ENCODE measurements around the gene PPP5C.
"Not testable (repeated sequence)": the region's sequence is repeated elsewhere in the genome, so short reads cannot be mapped to it uniquely, and the experiment has no call there.

Gene PPP5C

GRCh38 chr19:46412650-46413261, 65.9 kb downstream of the PPP5C start:
- H3K27me3 ChIP-seq (replicated peaks; ENCODE audit: control insufficient read depth, insufficient read depth, low read length): no peaks in the 10 kb centered on the region; the same call in none of the 2 replicates
- no peak overlapping the region for H3K4me3 ChIP-seq (replicated peaks; ENCODE audit: low read depth, low read length)
- TF ChIP-seq CTCF (IDR thresholded peaks at IDR 0.05; ENCODE audit: insufficient read depth, low read length, poor library complexity, severe bottlenecking): no peak
- H3K36me3 ChIP-seq (ENCODE audit: control insufficient read depth, insufficient read depth, low read length): no peaks in the 10 kb centered on the region
- no peak for DNase-seq (ENCODE audit: extremely low read depth, insufficient read length)

GRCh38 chr19:46413262-46414031, 66.6 kb downstream of the PPP5C start, which contains the start of gene CCDC8:
TSS of gene CCDC8 (minus strand) at chr19:46413564. CDS start at chr19:46412810, 754 bp downstream.
- no peak within 1 kb of the TSS for H3K4me3 ChIP-seq (replicated peaks; ENCODE audit: low read depth, low read length)

DNA sequence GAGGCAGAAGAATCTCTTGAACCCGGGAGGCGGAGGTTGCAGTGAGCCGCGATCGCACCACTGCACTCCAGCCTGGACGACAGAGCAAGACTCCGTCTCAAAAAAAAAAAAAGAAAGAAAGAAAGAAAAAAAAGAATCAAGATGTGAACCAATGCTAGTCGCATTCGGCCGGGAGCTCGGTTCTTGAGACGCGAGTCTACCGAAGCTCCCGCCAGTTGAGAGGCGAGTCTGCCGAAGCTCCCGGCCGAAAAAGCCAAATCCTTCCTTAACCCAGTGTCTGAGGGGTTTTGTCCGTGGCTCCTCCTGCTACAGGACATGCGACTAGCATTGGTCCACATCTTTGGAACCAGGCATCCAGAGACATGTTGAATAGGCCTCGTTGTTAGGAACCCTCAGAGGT, 68.0 kb downstream of the PPP5C start:
- not testable (repeated sequence) for DNase-seq (ENCODE audit: extremely low read depth, insufficient read length)

More at GRCh38 chr19:46413262-46414031, 66.6 kb downstream of the PPP5C start, which contains the start of gene CCDC8:
- Histone ChIP-seq H3K36me3 (ENCODE audit: control insufficient read depth, insufficient read depth, low read length) (no peaks in the 10 kb centered on the region), H3K27me3 (replicated peaks; ENCODE audit: control insufficient read depth, insufficient read depth, low read length) (no peaks in the 10 kb centered on the region; the same call in none of the 2 replicates)
- DNase-seq (ENCODE audit: extremely low read depth, insufficient read length): no peak
- no peak for TF ChIP-seq CTCF (IDR thresholded peaks at IDR 0.05; ENCODE audit: insufficient read depth, low read length, poor library complexity, severe bottlenecking)

DNA sequence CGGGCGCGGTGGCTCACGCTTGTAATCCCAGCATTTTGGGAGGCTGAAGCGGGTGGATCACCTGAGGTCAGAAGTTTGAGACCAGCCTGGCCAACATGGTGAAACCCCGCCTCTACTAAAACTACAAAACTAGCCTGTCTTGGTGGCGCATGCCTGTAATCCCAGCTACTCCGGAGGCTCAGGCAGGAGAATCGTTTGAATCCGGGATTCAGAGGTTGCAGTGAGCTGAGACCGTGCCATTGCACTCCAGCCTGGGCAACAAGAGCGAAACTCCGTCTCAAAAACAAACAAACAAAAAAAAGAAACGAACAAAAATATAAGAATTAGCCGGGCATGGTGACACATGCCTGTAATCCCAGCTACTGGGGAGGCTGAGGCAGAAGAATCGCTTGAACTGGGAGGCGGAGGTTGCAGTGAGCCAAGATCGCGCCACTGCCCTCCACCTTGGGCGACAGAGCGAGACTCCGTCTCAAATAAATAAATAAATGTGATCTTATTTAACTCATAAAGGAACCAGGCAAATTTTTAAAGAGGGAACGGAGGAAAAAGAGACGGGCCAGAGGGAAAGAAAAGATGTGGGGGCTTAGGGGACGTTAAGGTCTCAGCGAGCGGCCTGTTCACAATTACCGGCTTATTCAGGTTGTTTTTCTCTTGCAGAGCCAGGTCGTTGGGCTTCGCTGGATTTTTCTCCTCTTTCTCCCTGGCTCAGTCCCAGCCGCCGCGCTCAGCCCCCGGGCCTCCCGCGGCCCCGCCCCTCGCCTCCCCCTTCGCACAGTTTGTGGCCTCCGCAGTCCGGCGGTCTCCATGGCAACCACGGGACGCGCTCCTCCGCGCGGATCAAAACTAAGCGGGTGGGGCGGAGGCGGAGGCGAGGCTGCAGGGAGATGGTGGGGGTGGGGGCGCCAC, 69.2 kb downstream of the PPP5C start:
- H3K4me3 ChIP-seq (replicated peaks; ENCODE audit: low read depth, low read length); DNase-seq (ENCODE audit: extremely low read depth, insufficient read length); H3K27me3 ChIP-seq (replicated peaks; ENCODE audit: control insufficient read depth, insufficient read depth, low read length); H3K36me3 ChIP-seq (ENCODE audit: control insufficient read depth, insufficient read depth, low read length): not testable (repeated sequence)

More for the DNA sequence above, 68.0 kb downstream of the PPP5C start:
- H3K27me3 ChIP-seq (replicated peaks; ENCODE audit: control insufficient read depth, insufficient read depth, low read length); H3K36me3 ChIP-seq (ENCODE audit: control insufficient read depth, insufficient read depth, low read length); H3K4me3 ChIP-seq (replicated peaks; ENCODE audit: low read depth, low read length): not testable (repeated sequence)

- Histone ChIP-seq H3K27me3 (replicated peaks; ENCODE audit: control insufficient read depth, insufficient read depth, low read length) (no peaks in the 10 kb centered on the region), H3K36me3 (ENCODE audit: control insufficient read depth, insufficient read depth, low read length) (no peaks in the 10 kb centered on the region), H3K4me3 (replicated peaks; ENCODE audit: low read depth, low read length) (no peak overlapping the region)
- TF ChIP-seq CTCF (IDR thresholded peaks at IDR 0.05; ENCODE audit: insufficient read depth, low read length, poor library complexity, severe bottlenecking): no peak
- no peak for DNase-seq (ENCODE audit: extremely low read depth, insufficient read length)
Observed at GRCh38 chr19:46420056-46420455, 73.2 kb downstream of the PPP5C start.

GRCh38 chr19:46422344-46422743, 75.5 kb downstream of the PPP5C start:
- no peak for DNase-seq (ENCODE audit: extremely low read depth, insufficient read length)
- H3K36me3 ChIP-seq (ENCODE audit: control insufficient read depth, insufficient read depth, low read length): no peaks in the 10 kb centered on the region
- TF ChIP-seq CTCF (IDR thresholded peaks at IDR 0.05; ENCODE audit: insufficient read depth, low read length, poor library complexity, severe bottlenecking): no peak
- H3K27me3 ChIP-seq (replicated peaks; ENCODE audit: control insufficient read depth, insufficient read depth, low read length): no peaks in the 10 kb centered on the region; the same call in 1 of the 2 replicates
- no peak overlapping the region for H3K4me3 ChIP-seq (replicated peaks; ENCODE audit: low read depth, low read length)
